ENCODE data around the gene RPL18A. TPM values are rescaled to one million over a fixed set of nuclear protein-coding genes. Genes with fewer than 3 reads are reported as not detected.

Gene RPL18A
- total and polyA plus RNA-seq, 7 experiments from 2014 or later: 2,413 to 4,833 (median 3,412) TPM

DNA sequence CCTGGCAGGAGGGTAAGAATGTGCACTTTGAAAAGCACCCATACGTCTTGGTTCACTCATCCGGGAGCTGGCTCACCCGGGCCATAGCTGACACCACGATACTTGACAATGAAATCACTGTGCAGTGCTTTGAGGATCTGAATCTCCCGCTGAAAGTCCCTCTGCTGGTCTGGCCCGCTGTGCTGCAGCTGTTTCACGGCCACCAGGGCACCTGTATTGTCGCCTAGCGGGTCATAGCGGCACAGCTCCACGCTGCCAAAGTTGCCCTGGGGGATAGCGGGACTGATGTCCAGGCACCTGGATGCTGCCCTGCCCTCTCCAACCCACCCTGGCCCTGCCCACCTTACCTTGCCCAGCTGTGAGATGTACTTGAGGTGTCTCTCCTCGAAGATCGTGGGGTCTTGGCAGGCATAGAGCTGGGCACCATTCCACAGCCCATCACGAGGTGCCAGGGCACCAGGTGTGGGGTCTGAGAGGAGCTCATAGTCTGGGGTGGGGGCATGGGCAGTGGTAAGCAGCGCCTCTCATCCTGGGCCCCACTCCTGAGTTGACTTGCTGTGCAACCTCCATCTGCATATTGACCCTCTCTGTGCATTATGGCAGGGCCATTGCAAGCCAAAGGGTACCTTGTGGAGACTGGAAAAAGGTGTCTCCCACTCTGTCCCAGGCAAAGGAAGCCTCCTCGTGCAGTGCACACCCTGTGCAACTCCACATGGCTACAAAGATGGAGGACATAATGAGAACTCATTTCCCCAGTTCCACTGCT lies 27.1 kb upstream of the RPL18A start:
- POLR2A ChIA-PET: interaction anchor here (0.6 to 1.4 kb wide), 5 partner anchors 13 to 107 kb away, joined by 3 to 4 read pairs (median 3); no protein-coding TSS in a partner anchor
- no peak for ATAC-seq
- H3K27ac Mint-ChIP-seq: peak overlapping the region in 6 of 9 donors; percentile 10 to 74 (median 14)

DNA sequence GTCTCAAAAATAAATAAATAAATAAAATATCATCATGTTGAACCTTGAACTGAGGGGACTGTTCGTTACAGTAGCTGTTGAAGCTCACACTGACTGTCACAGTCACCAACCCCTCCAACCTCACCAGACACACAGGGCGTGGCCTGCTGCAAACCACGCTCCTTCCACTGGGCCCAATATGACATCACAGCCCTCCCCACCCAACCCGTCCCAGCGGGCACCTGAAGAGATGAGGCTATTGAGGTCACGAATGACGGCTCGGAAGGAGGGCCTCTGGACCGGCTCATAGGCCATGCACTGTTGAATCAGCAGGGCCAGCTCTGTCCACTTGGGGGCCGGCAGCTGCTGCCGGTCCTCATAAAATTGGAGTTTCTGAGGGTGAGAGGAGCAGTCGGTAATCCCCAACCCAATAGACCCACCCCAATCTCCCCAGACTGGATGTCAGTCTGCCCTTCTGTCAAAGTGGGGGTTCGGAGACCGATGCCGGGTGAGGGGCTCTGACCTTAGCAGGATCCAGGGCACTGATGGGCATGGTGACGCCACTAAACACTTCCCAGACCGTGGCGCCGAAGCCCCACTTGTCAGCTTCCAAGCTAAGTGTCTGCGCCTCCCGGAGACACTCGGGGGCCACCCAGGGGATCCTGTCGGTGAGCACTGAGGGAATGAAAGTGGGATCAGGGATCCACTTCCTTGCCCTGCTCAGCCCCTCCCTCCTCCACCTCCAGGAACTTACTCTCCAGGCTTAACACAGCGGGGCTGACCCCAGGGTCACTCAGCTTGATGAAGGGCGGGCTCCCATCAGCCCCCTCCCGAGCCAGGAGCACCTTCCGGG lies 25.1 kb upstream of the RPL18A start:
- peak overlapping the region in 4 of 9 donors; percentile 17 to 83 (median 26) for H3K27ac Mint-ChIP-seq
- H3K27me3 ChIP-seq (ENCODE audit: control insufficient read depth in 2 of 2, insufficient read depth in 2 of 2, low read length in 2 of 2): no peaks in the 10 kb centered on the region
- no peak for DNase-seq

More for the DNA sequence above, 27.1 kb upstream of the RPL18A start:
- H3K9me3 ChIP-seq (ENCODE audit: control insufficient read depth in 2 of 3, low read length in 3 of 3): no peaks in the 10 kb centered on the region
- no peaks in the 10 kb centered on the region for H3K27me3 Mint-ChIP-seq
- intact Hi-C loops (cut with micrococcal nuclease): loop anchor here in 1 of 2 donors (2.0 kb wide), 1 partner anchor 14 kb away; the partner anchor contains the start of gene JAK3
- H3K4me1 ChIP-seq (ENCODE audit: control insufficient read depth in 2 of 2, insufficient read depth in 2 of 2, low read length in 2 of 2): no peaks in the 10 kb centered on the region
- peaks cover 19 to 65% (median 25%) of the 10 kb centered on the region in 5 donors for H3K36me3 Mint-ChIP-seq
- H3K4me1 Mint-ChIP-seq: peaks cover 10 to 36% (median 21%) of the 10 kb centered on the region in 7 donors
- no peak for DNase-seq
- H3K36me3 ChIP-seq (ENCODE audit: control insufficient read depth in 2 of 3, insufficient read depth in 3 of 3, low read length in 3 of 3): peaks cover 19 to 95% (median 44%) of the 10 kb centered on the region in 3 experiments
- H3K4me3 Mint-ChIP-seq: no peak overlapping the region
- CTCF ChIA-PET: interaction anchor here (0.6 kb wide), 2 partner anchors 28 to 371 kb away, joined by 3 to 5 read pairs; no protein-coding TSS in a partner anchor
- H3K9me3 Mint-ChIP-seq: peaks cover 0 to 5% (median 0%) of the 10 kb centered on the region in 11 donors
- no peaks in the 10 kb centered on the region for H3K27me3 ChIP-seq (ENCODE audit: control insufficient read depth in 2 of 2, insufficient read depth in 2 of 2, low read length in 2 of 2)
- H3K4me3 ChIP-seq (ENCODE audit: low read length): no peak overlapping the region
- H3K27ac ChIP-seq (ENCODE audit: low read depth, low read length): no peak overlapping the region

DNA sequence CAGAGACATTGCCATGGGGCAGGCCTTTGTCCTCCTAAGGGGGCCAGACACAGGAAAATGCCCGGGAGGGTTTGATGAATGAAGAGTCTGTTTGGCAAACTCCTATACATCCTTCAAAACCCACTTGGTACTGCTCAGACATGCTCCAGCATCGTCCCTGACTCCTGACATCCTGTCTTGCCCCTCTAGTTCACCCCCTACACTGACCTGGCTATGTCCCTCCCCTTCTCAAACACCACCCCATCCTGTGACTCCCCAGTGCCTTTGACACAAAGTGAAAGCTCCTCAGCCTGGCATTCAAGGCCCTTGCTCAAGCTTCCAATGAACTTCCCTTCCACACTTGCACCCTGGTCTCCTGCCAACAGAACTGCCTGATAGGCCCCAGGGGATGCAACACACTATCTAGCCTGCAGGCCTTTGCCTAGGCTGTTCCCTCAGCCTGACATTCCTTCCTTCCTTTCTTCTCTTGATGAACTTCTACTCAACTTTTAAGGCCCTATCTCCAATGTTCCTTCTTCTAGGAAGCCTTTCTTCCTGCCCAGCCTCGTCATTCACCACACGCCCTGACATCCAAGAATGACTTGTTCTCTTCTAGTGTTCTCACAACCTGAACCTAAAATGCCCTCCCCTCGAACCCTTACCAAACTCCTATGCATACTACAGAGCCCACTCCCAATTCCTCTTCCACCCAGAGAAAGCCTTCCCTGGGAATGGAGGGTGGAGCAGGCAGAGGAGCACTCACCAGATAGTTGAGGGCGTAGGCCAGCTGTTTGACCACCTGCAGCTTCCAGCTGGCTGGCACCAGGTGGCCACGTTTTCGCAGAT lies 24.3 kb upstream of the RPL18A start:
- Mint-ChIP-seq H3K27ac (peak overlapping the region; percentile 22 to 91 (median 72)), H3K4me3 (no peak overlapping the region), H3K27me3 (no peaks in the 10 kb centered on the region), H3K4me1 (peaks cover 14 to 43% (median 19%) of the 10 kb centered on the region in 7 donors), H3K36me3 (peaks cover 19 to 69% (median 22%) of the 10 kb centered on the region in 5 donors), H3K9me3 (peaks cover 0 to 5% (median 0%) of the 10 kb centered on the region in 11 donors)
- POLR2A ChIA-PET: interaction anchor here (1.2 to 1.4 kb wide), 2 partner anchors 12 to 15 kb away, joined by 4 to 5 read pairs; partner anchors contain the start of gene JAK3
- CTCF ChIA-PET: interaction anchor here (1.2 kb wide), 1 partner anchor 10 kb away, joined by 3 read pairs; no protein-coding TSS in a partner anchor
- H3K27ac ChIP-seq (ENCODE audit: low read depth, low read length): peak overlapping the region; percentile 46
- H3K4me1 ChIP-seq (ENCODE audit: control insufficient read depth in 2 of 2, insufficient read depth in 2 of 2, low read length in 2 of 2): no peaks in the 10 kb centered on the region
- intact Hi-C loops (cut with micrococcal nuclease): no loop called here
- H3K9me3 ChIP-seq (ENCODE audit: control insufficient read depth in 2 of 3, low read length in 3 of 3): no peaks in the 10 kb centered on the region
- H3K27me3 ChIP-seq (ENCODE audit: control insufficient read depth in 2 of 2, insufficient read depth in 2 of 2, low read length in 2 of 2): no peaks in the 10 kb centered on the region
- no peak overlapping the region for H3K4me3 ChIP-seq (ENCODE audit: low read length)
- H3K36me3 ChIP-seq (ENCODE audit: control insufficient read depth in 2 of 3, insufficient read depth in 3 of 3, low read length in 3 of 3): peaks cover 40 to 96% (median 53%) of the 10 kb centered on the region in 3 experiments
- DNase-seq (no peak), ATAC-seq (no peak)

More for the DNA sequence above, 25.1 kb upstream of the RPL18A start:
- Histone ChIP-seq H3K27ac (ENCODE audit: low read depth, low read length) (peak overlapping the region; percentile 46), H3K4me3 (ENCODE audit: low read length) (no peak overlapping the region), H3K36me3 (ENCODE audit: control insufficient read depth in 2 of 3, insufficient read depth in 3 of 3, low read length in 3 of 3) (peaks cover 33 to 96% (median 50%) of the 10 kb centered on the region in 3 experiments), H3K9me3 (ENCODE audit: control insufficient read depth in 2 of 3, low read length in 3 of 3) (no peaks in the 10 kb centered on the region), H3K4me1 (ENCODE audit: control insufficient read depth in 2 of 2, insufficient read depth in 2 of 2, low read length in 2 of 2) (no peaks in the 10 kb centered on the region)
- peaks cover 0 to 5% (median 0%) of the 10 kb centered on the region in 11 donors for H3K9me3 Mint-ChIP-seq
- ChIA-PET CTCF (interaction anchor here (1.2 kb wide), 1 partner anchor 11 kb away, joined by 3 read pairs; no protein-coding TSS in a partner anchor), POLR2A (interaction anchor here (1.0 to 1.4 kb wide), 3 partner anchors 8 to 14 kb away, joined by 3 to 5 read pairs (median 4); partner anchors contain the start of gene JAK3)
- H3K4me1 Mint-ChIP-seq: peaks cover 14 to 40% (median 18%) of the 10 kb centered on the region in 7 donors
- intact Hi-C loops (cut with micrococcal nuclease): no loop called here
- no peak overlapping the region for H3K4me3 Mint-ChIP-seq
- ATAC-seq: no peak
- no peaks in the 10 kb centered on the region for H3K27me3 Mint-ChIP-seq
- peaks cover 18 to 69% (median 22%) of the 10 kb centered on the region in 5 donors for H3K36me3 Mint-ChIP-seq

- peaks cover 47 to 97% (median 57%) of the 10 kb centered on the region in 3 experiments for H3K36me3 ChIP-seq (ENCODE audit: control insufficient read depth in 2 of 3, insufficient read depth in 3 of 3, low read length in 3 of 3)
- peaks cover 14 to 45% (median 24%) of the 10 kb centered on the region in 7 donors for H3K4me1 Mint-ChIP-seq
- DNase-seq: no peak
- intact Hi-C loops (cut with micrococcal nuclease): no loop called here
- H3K9me3 Mint-ChIP-seq: peaks cover 0 to 5% (median 0%) of the 10 kb centered on the region in 11 donors
- H3K27ac ChIP-seq (ENCODE audit: low read depth, low read length): peak overlapping the region; percentile 33
- ChIA-PET CTCF (no interaction called here), POLR2A (interaction anchor here (0.6 kb wide), 1 partner anchor 23 kb away, joined by 3 read pairs; no protein-coding TSS in a partner anchor)
- H3K27ac Mint-ChIP-seq: peak overlapping the region; percentile 0 to 83 (median 75)
- no peaks in the 10 kb centered on the region for H3K27me3 Mint-ChIP-seq
- no peak overlapping the region for H3K4me3 Mint-ChIP-seq
- peaks cover 22 to 67% (median 26%) of the 10 kb centered on the region in 5 donors for H3K36me3 Mint-ChIP-seq
- H3K4me3 ChIP-seq (ENCODE audit: low read length): no peak overlapping the region
- no peaks in the 10 kb centered on the region for H3K4me1 ChIP-seq (ENCODE audit: control insufficient read depth in 2 of 2, insufficient read depth in 2 of 2, low read length in 2 of 2)
- H3K27me3 ChIP-seq (ENCODE audit: control insufficient read depth in 2 of 2, insufficient read depth in 2 of 2, low read length in 2 of 2): no peaks in the 10 kb centered on the region
- no peak for ATAC-seq
- no peaks in the 10 kb centered on the region for H3K9me3 ChIP-seq (ENCODE audit: control insufficient read depth in 2 of 3, low read length in 3 of 3)
Measured at GRCh38 chr19:17836530-17836929, 23.2 kb upstream of the RPL18A start.

- Histone ChIP-seq H3K9me3 (ENCODE audit: control insufficient read depth in 2 of 3, low read length in 3 of 3) (no peaks in the 10 kb centered on the region), H3K4me3 (ENCODE audit: low read length) (no peak overlapping the region), H3K27ac (ENCODE audit: low read depth, low read length) (peak overlapping the region; percentile 34), H3K4me1 (ENCODE audit: control insufficient read depth in 2 of 2, insufficient read depth in 2 of 2, low read length in 2 of 2) (peaks cover 0 to under 1% of the 10 kb centered on the region in 2 donors), H3K36me3 (ENCODE audit: control insufficient read depth in 2 of 3, insufficient read depth in 3 of 3, low read length in 3 of 3) (peaks cover 35 to 97% (median 49%) of the 10 kb centered on the region in 3 experiments), H3K27me3 (ENCODE audit: control insufficient read depth in 2 of 2, insufficient read depth in 2 of 2, low read length in 2 of 2) (no peaks in the 10 kb centered on the region)
- Mint-ChIP-seq H3K9me3 (peaks cover 0 to 3% (median 0%) of the 10 kb centered on the region in 11 donors), H3K4me1 (peaks cover 14 to 47% (median 24%) of the 10 kb centered on the region in 7 donors), H3K27ac (peak overlapping the region in 5 of 9 donors; percentile 9 to 59 (median 39)), H3K4me3 (no peak overlapping the region), H3K36me3 (peaks cover 17 to 56% (median 26%) of the 10 kb centered on the region in 5 donors), H3K27me3 (no peaks in the 10 kb centered on the region)
- intact Hi-C loops (cut with micrococcal nuclease): no loop called here
- no peak for DNase-seq
- ChIA-PET CTCF (interaction anchor here (0.7 kb wide), 1 partner anchor 50 kb away, joined by 6 read pairs; no protein-coding TSS in a partner anchor), POLR2A (interaction anchor here (1.3 kb wide), 1 partner anchor 21 kb away, joined by 4 read pairs; the partner anchor contains the start of gene RPL18A)
- ATAC-seq: no peak
Measured at GRCh38 chr19:17837972-17838371, 21.7 kb upstream of the RPL18A start.

Data from naive thymus-derived CD4-positive, alpha-beta T cell (primary cell).